ENCODE measurements around the gene NKTR. TPM values are rescaled to one million over a fixed set of nuclear protein-coding genes. Genes with fewer than 3 reads are reported as not detected.

The NKTR gene
- polyA plus RNA-seq, 2 donors: 13.9 to 26.3 TPM

DNA sequence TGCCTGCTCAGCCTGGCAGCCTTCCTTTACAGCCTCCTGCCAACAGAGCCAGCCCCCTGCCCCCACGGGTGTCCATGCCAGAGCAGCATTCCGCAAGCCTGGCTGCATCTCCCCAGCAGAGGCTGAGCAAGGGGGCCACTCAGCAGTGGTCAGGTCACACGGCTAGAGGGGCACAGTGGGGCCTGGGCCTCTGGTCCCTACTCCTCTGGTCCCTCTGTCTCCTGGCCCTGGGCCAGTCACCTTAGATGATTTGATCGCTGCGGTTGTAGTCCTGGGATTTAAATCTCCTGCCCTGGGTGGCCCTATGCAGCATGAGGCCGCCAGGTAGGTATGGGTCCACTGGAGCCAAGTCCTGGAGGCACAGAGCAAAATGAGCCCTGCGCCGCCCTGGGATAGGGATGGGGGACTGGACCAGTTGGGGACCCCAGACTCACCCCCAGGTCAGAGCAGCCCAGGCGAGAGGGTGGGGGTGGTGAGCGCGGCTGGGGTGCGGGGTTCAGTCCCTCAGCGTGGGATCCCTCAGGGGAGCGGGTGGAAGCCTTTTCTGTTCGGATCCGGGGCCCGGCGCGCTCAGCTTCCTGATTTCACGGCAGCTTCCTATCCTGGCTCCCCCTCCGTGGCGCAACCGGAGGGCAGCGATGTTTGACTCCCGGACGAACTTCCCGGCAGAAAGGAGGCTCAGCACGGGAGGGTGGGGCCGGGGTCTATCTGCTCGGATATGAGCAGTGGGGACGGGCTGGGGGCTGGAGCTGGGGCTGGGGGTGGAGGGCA, 53.3 kb downstream of the NKTR start, which contains the start of gene ZBTB47:
Gene ZBTB47, plus strand, starts transcription at position 138 of the 771 bp plus-strand sequence. CDS start 4,659 bp downstream, outside the sequence.
- Histone ChIP-seq H3K27ac (ENCODE audit: low read depth in 2 of 2, low read length in 1 of 2) (peak within 1 kb of the TSS; percentile 75 to 85), H3K4me1 (ENCODE audit: control insufficient read depth in 2 of 2, insufficient read depth in 2 of 2, low read length in 1 of 2) (peaks cover 23 to 33% of the 10 kb centered on the region in 2 donors), H3K27me3 (ENCODE audit: control insufficient read depth in 1 of 2, insufficient read depth in 2 of 2, low read length in 2 of 2) (no peaks in the 10 kb centered on the region), H3K36me3 (ENCODE audit: control insufficient read depth in 2 of 2, insufficient read depth in 2 of 2, low read length in 1 of 2) (peaks cover 0 to 8% of the 10 kb centered on the region in 2 donors), H3K4me3 (ENCODE audit: low read depth in 1 of 2, low read length in 2 of 2) (peak within 1 kb of the TSS; percentile 60), H3K9me3 (ENCODE audit: control insufficient read depth in 2 of 2, insufficient read depth in 1 of 2, low read depth in 1 of 2, low read length in 1 of 2) (no peaks in the 10 kb centered on the region)
- WGBS, 2 donors: 5 to 6% methylated on average over 29 to 31 of the region's 31 CpGs

- Histone ChIP-seq H3K4me3 (ENCODE audit: low read depth in 1 of 2, low read length in 2 of 2) (peak overlapping the region; percentile 60), H3K4me1 (ENCODE audit: control insufficient read depth in 2 of 2, insufficient read depth in 2 of 2, low read length in 1 of 2) (peaks cover 23 to 33% of the 10 kb centered on the region in 2 donors)
Measured at GRCh38 chr3:42654331-42655201, 54.1 kb downstream of the NKTR start.

GRCh38 chr3:42655331-42655888, 54.9 kb downstream of the NKTR start:
- Histone ChIP-seq H3K27me3 (ENCODE audit: control insufficient read depth in 1 of 2, insufficient read depth in 2 of 2, low read length in 2 of 2) (no peaks in the 10 kb centered on the region), H3K4me1 (ENCODE audit: control insufficient read depth in 2 of 2, insufficient read depth in 2 of 2, low read length in 1 of 2) (peaks cover 23 to 38% of the 10 kb centered on the region in 2 donors), H3K36me3 (ENCODE audit: control insufficient read depth in 2 of 2, insufficient read depth in 2 of 2, low read length in 1 of 2) (peaks cover 0 to 6% of the 10 kb centered on the region in 2 donors), H3K4me3 (ENCODE audit: low read depth in 1 of 2, low read length in 2 of 2) (peak overlapping the region in 1 of 2 donors; percentile 60), H3K27ac (ENCODE audit: low read depth in 2 of 2, low read length in 1 of 2) (peak overlapping the region; percentile 75 to 76), H3K9me3 (ENCODE audit: control insufficient read depth in 2 of 2, insufficient read depth in 1 of 2, low read depth in 1 of 2, low read length in 1 of 2) (no peaks in the 10 kb centered on the region)
- 43 to 46% methylated on average over 4 of the region's 4 CpGs for WGBS, 2 donors

More at GRCh38 chr3:42654331-42655201, 54.1 kb downstream of the NKTR start:
- Histone ChIP-seq H3K27me3 (ENCODE audit: control insufficient read depth in 1 of 2, insufficient read depth in 2 of 2, low read length in 2 of 2) (no peaks in the 10 kb centered on the region), H3K9me3 (ENCODE audit: control insufficient read depth in 2 of 2, insufficient read depth in 1 of 2, low read depth in 1 of 2, low read length in 1 of 2) (no peaks in the 10 kb centered on the region), H3K36me3 (ENCODE audit: control insufficient read depth in 2 of 2, insufficient read depth in 2 of 2, low read length in 1 of 2) (peaks cover 0 to 8% of the 10 kb centered on the region in 2 donors), H3K27ac (ENCODE audit: low read depth in 2 of 2, low read length in 1 of 2) (peak overlapping the region; percentile 75 to 76)
- WGBS, 2 donors: 2% methylated on average over 62 to 94 of the region's 94 CpGs

- 74 to 76% methylated on average over 6 of the region's 6 CpGs for WGBS, 2 donors
- H3K36me3 ChIP-seq (ENCODE audit: control insufficient read depth in 2 of 2, insufficient read depth in 2 of 2, low read length in 1 of 2): peaks cover 0 to 5% of the 10 kb centered on the region in 2 donors
- no peaks in the 10 kb centered on the region for H3K27me3 ChIP-seq (ENCODE audit: control insufficient read depth in 1 of 2, insufficient read depth in 2 of 2, low read length in 2 of 2)
- no peak overlapping the region for H3K4me3 ChIP-seq (ENCODE audit: low read depth in 1 of 2, low read length in 2 of 2)
- H3K9me3 ChIP-seq (ENCODE audit: control insufficient read depth in 2 of 2, insufficient read depth in 1 of 2, low read depth in 1 of 2, low read length in 1 of 2): no peaks in the 10 kb centered on the region
- peak overlapping the region; percentile 10 to 76 for H3K27ac ChIP-seq (ENCODE audit: low read depth in 2 of 2, low read length in 1 of 2)
- H3K4me1 ChIP-seq (ENCODE audit: control insufficient read depth in 2 of 2, insufficient read depth in 2 of 2, low read length in 1 of 2): peaks cover 23 to 39% of the 10 kb centered on the region in 2 donors
Measured at GRCh38 chr3:42655980-42656679, 55.6 kb downstream of the NKTR start.

GRCh38 chr3:42656680-42657610, 56.5 kb downstream of the NKTR start:
- Histone ChIP-seq H3K4me1 (ENCODE audit: control insufficient read depth in 2 of 2, insufficient read depth in 2 of 2, low read length in 1 of 2) (peaks cover 23 to 34% of the 10 kb centered on the region in 2 donors), H3K27me3 (ENCODE audit: control insufficient read depth in 1 of 2, insufficient read depth in 2 of 2, low read length in 2 of 2) (no peaks in the 10 kb centered on the region), H3K9me3 (ENCODE audit: control insufficient read depth in 2 of 2, insufficient read depth in 1 of 2, low read depth in 1 of 2, low read length in 1 of 2) (no peaks in the 10 kb centered on the region), H3K27ac (ENCODE audit: low read depth in 2 of 2, low read length in 1 of 2) (peak overlapping the region in 1 of 2 donors; percentile 27), H3K4me3 (ENCODE audit: low read depth in 1 of 2, low read length in 2 of 2) (no peak overlapping the region), H3K36me3 (ENCODE audit: control insufficient read depth in 2 of 2, insufficient read depth in 2 of 2, low read length in 1 of 2) (peaks cover 0 to 5% of the 10 kb centered on the region in 2 donors)
- 86% methylated on average over 9 of the region's 9 CpGs for WGBS, 2 donors

GRCh38 chr3:42657675-42658074, 57.2 kb downstream of the NKTR start:
- Histone ChIP-seq H3K4me1 (ENCODE audit: control insufficient read depth in 2 of 2, insufficient read depth in 2 of 2, low read length in 1 of 2) (peaks cover 18 to 27% of the 10 kb centered on the region in 2 donors), H3K9me3 (ENCODE audit: control insufficient read depth in 2 of 2, insufficient read depth in 1 of 2, low read depth in 1 of 2, low read length in 1 of 2) (no peaks in the 10 kb centered on the region), H3K27me3 (ENCODE audit: control insufficient read depth in 1 of 2, insufficient read depth in 2 of 2, low read length in 2 of 2) (no peaks in the 10 kb centered on the region), H3K27ac (ENCODE audit: low read depth in 2 of 2, low read length in 1 of 2) (no peak overlapping the region), H3K36me3 (ENCODE audit: control insufficient read depth in 2 of 2, insufficient read depth in 2 of 2, low read length in 1 of 2) (peaks cover 0 to 5% of the 10 kb centered on the region in 2 donors), H3K4me3 (ENCODE audit: low read depth in 1 of 2, low read length in 2 of 2) (no peak overlapping the region)
- 87 to 90% methylated on average over 4 of the region's 4 CpGs for WGBS, 2 donors

DNA sequence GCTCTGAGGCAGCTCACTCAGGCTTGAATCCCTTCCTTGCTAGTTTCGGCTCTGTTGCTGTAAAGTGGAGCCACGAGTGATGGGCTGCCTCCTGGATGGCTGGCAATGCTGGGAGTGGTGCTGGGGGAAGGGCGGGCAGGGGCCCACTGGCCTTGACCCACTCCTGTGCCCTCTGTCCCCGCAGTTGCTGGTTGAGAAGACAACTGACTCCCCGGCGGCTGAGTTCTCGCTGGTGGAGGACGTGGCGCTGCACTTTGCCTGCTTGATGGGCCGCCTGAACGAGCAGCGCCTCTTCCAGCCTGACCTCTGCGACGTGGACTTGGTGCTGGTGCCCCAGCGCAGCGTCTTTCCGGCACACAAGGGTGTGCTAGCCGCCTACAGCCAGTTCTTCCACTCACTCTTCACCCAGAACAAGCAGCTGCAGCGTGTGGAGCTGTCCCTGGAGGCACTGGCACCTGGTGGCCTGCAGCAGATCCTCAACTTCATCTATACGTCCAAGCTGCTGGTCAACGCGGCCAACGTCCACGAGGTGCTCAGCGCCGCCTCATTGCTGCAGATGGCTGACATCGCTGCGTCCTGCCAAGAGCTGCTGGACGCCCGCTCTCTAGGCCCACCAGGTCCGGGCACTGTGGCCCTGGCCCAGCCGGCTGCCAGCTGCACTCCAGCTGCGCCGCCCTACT, 57.7 kb downstream of the NKTR start:
- no peaks in the 10 kb centered on the region for H3K27me3 ChIP-seq (ENCODE audit: control insufficient read depth in 1 of 2, insufficient read depth in 2 of 2, low read length in 2 of 2)
- H3K4me1 ChIP-seq (ENCODE audit: control insufficient read depth in 2 of 2, insufficient read depth in 2 of 2, low read length in 1 of 2): peaks cover 13 to 21% of the 10 kb centered on the region in 2 donors
- 89 to 90% methylated on average over 34 of the region's 34 CpGs for WGBS, 2 donors
- no peaks in the 10 kb centered on the region for H3K9me3 ChIP-seq (ENCODE audit: control insufficient read depth in 2 of 2, insufficient read depth in 1 of 2, low read depth in 1 of 2, low read length in 1 of 2)
- peaks cover 0 to 5% of the 10 kb centered on the region in 2 donors for H3K36me3 ChIP-seq (ENCODE audit: control insufficient read depth in 2 of 2, insufficient read depth in 2 of 2, low read length in 1 of 2)
- no peak overlapping the region for H3K27ac ChIP-seq (ENCODE audit: low read depth in 2 of 2, low read length in 1 of 2)
- no peak overlapping the region for H3K4me3 ChIP-seq (ENCODE audit: low read depth in 1 of 2, low read length in 2 of 2)

DNA sequence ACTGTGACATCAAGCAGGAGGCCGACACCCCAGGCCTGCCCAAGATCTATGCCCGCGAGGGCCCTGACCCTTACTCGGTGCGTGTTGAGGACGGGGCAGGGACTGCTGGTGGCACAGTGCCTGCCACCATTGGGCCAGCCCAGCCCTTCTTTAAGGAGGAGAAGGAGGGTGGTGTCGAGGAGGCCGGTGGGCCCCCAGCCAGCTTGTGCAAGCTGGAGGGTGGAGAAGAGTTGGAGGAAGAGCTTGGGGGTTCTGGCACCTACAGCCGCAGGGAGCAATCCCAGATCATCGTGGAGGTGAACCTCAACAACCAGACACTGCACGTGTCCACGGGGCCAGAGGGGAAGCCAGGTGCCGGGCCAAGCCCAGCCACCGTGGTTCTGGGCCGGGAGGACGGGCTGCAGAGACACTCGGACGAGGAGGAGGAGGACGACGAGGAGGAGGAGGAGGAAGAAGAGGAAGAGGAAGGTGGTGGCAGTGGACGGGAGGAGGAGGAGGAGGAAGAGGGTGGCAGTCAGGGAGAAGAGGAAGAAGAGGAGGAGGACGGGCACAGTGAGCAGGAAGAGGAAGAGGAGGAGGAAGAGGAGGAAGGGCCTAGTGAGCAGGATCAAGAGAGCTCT, 58.4 kb downstream of the NKTR start:
- Histone ChIP-seq H3K4me1 (ENCODE audit: control insufficient read depth in 2 of 2, insufficient read depth in 2 of 2, low read length in 1 of 2) (peaks cover 7 to 16% of the 10 kb centered on the region in 2 donors), H3K36me3 (ENCODE audit: control insufficient read depth in 2 of 2, insufficient read depth in 2 of 2, low read length in 1 of 2) (peaks cover 0 to 5% of the 10 kb centered on the region in 2 donors), H3K4me3 (ENCODE audit: low read depth in 1 of 2, low read length in 2 of 2) (no peak overlapping the region), H3K9me3 (ENCODE audit: control insufficient read depth in 2 of 2, insufficient read depth in 1 of 2, low read depth in 1 of 2, low read length in 1 of 2) (no peaks in the 10 kb centered on the region), H3K27me3 (ENCODE audit: control insufficient read depth in 1 of 2, insufficient read depth in 2 of 2, low read length in 2 of 2) (no peaks in the 10 kb centered on the region), H3K27ac (ENCODE audit: low read depth in 2 of 2, low read length in 1 of 2) (no peak overlapping the region)
- WGBS, 2 donors: 72 to 85% methylated on average over 22 of the region's 22 CpGs
